ENCODE results near the gene RHCG.

RHCG gene

DNA sequence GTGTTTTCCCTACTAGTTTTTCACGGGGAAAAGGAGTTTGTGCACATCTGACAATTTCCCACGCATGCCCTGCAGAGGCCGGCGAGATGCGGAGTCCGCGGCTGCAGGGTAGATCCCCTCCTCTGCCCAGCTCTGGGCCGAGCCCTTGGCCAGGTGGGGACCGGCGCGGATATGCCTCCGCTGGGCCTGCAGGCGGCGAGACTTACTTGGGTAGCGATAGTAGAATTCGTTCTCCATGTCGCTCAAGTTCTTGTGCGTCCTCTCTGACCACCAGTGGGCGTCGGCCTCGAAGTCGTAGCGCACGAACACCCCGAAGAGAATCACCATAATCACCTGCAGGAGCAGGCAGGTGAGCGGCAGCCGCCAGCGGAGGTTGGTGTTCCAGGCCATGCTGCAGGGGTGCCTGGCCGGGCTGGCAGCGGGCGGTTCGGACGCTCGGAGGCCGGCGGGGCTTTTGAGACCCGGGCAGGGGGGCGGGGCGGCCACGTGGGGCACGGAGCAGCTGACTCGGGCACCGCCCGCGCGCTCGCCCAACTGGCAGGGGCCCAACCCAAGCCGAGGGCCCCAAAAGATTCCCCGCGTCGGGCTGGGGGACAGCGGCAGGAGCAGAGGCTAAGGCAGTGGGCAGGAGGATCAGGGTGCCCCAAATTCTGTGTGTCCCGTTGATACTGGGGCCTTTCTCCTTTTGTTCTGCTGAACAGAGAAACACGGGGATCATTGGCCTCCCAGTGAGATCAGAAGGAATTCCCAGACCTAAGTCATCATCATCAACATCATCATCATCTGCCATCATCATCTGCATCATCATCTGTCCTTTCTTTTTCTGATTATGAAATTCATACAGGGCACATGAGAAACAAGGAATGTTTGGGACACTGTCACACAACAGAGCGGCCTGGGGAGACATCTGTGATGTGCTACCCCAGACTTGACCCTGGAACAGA is at the start of gene RHCG:
RHCG (minus strand) TSS at position 429 of the 944 bp plus-strand sequence; CDS start at position 390, 39 bp downstream.
- TF ChIP-seq SP1 (IDR thresholded peaks at IDR 0.05) (no peak), TARDBP (IDR thresholded peaks at IDR 0.05) (no peak), SUZ12 (IDR thresholded peaks at IDR 0.05) (no peak), NFRKB (IDR thresholded peaks at IDR 0.05) (no peak), ARNT (IDR thresholded peaks at IDR 0.05) (no peak)
- ChIA-PET CTCF (no interaction called here), POLR2A (no interaction called here)
- no peak for DNase-seq (ENCODE audit: extremely low spot score)

DNA sequence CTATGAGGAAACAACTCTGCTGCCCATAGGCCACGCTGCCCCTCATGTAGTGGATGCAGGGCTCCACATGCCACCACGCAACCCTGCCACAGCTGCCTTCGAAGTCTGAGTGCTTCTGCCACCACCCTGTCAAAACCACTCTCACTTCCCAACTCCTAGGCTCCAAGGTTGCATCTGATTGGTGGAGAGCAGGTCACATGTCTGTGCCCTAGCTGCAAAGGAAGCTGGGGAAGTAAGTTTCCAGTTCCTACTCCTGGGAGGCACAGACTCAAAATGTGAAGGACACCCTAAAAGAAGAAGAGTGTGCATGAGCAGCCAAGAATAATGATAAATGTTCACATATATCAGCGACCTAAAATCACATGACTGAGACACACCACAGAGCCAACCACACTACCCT is 47.0 kb upstream of the RHCG start:
- DNase-seq (ENCODE audit: extremely low spot score) = no peak
- ChIA-PET CTCF (no interaction called here), POLR2A (no interaction called here)
- TF ChIP-seq TARDBP (IDR thresholded peaks at IDR 0.05) (no peak), SUZ12 (IDR thresholded peaks at IDR 0.05) (no peak), ARNT (IDR thresholded peaks at IDR 0.05) (no peak), NFRKB (IDR thresholded peaks at IDR 0.05) (no peak), CTBP1 (IDR thresholded peaks at IDR 0.05; ENCODE audit: borderline replicate concordance) (no peak), HDGF (IDR thresholded peaks at IDR 0.05; ENCODE audit: borderline replicate concordance) (no peak), L3MBTL2 (conservative IDR thresholded peaks at IDR 0.05) (no peak), FOXA1 (IDR thresholded peaks at IDR 0.05) (no peak), LEF1 (IDR thresholded peaks at IDR 0.05; ENCODE audit: borderline replicate concordance) (no peak), BHLHE40 (IDR thresholded peaks at IDR 0.05; ENCODE audit: borderline replicate concordance) (no peak), ELF4 (IDR thresholded peaks at IDR 0.05) (no peak), SP1 (IDR thresholded peaks at IDR 0.05) (no peak), FOXM1 (IDR thresholded peaks at IDR 0.05; ENCODE audit: borderline replicate concordance) (no peak), ZNF384 (IDR thresholded peaks at IDR 0.05) (no peak), FOXK2 (IDR thresholded peaks at IDR 0.05) (no peak)
- TF ChIP-seq, protein P1, sequence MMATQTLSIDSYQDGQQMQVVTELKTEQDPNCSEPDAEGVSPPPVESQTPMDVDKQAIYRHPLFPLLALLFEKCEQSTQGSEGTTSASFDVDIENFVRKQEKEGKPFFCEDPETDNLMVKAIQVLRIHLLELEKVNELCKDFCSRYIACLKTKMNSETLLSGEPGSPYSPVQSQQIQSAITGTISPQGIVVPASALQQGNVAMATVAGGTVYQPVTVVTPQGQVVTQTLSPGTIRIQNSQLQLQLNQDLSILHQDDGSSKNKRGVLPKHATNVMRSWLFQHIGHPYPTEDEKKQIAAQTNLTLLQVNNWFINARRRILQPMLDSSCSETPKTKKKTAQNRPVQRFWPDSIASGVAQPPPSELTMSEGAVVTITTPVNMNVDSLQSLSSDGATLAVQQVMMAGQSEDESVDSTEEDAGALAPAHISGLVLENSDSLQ (IDR thresholded peaks at IDR 0.05) = no peak

DNA sequence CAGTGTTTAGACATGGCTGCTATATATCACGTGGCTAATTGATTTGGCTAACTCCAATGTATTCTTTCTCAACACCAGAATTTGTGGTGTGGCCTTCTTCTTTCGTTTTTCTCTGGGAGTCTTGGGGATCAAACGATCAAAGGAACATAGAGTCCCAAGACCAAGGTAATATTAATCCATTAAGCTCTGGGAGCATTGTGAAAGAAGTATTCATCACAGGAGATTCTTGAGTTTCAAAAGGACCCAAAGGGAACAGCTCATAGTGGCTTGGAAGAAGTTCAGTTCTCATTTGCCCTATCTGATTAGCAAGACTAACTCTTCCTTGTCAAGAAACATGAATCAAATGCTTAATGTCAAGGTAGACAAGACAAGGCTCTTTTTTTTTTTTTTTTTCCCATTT is 46.0 kb upstream of the RHCG start:
- ChIA-PET POLR2A (interaction anchor here (0.6 kb wide), 1 partner anchor 1131 kb away, joined by 5 read pairs; no protein-coding TSS in a partner anchor), CTCF (interaction anchor here (0.8 to 1.0 kb wide), 2 partner anchors 38 to 184 kb away, joined by 3 to 7 read pairs; no protein-coding TSS in a partner anchor)
- TF ChIP-seq FOXM1 (IDR thresholded peaks at IDR 0.05; ENCODE audit: borderline replicate concordance) = no peak
- no peak for TF ChIP-seq NFRKB (IDR thresholded peaks at IDR 0.05)
- no peak for TF ChIP-seq L3MBTL2 (conservative IDR thresholded peaks at IDR 0.05)
- TF ChIP-seq CTBP1 (IDR thresholded peaks at IDR 0.05; ENCODE audit: borderline replicate concordance) = no peak
- no peak for TF ChIP-seq TARDBP (IDR thresholded peaks at IDR 0.05)
- TF ChIP-seq ELF4 (IDR thresholded peaks at IDR 0.05) = no peak
- no peak for TF ChIP-seq FOXA1 (IDR thresholded peaks at IDR 0.05)
- TF ChIP-seq FOXK2 (IDR thresholded peaks at IDR 0.05) = no peak
- TF ChIP-seq, protein P1 (IDR thresholded peaks at IDR 0.05) = no peak
- no peak for TF ChIP-seq ZNF384 (IDR thresholded peaks at IDR 0.05)
- TF ChIP-seq BHLHE40 (IDR thresholded peaks at IDR 0.05; ENCODE audit: borderline replicate concordance) = no peak
- no peak for TF ChIP-seq ARNT (IDR thresholded peaks at IDR 0.05)
- TF ChIP-seq SUZ12 (IDR thresholded peaks at IDR 0.05) = no peak
- no peak for DNase-seq (ENCODE audit: extremely low spot score)

GRCh38 chr15:89539027-89539426 is 42.6 kb upstream of the RHCG start:
- CTCF ChIA-PET = interaction anchor here (0.5 kb wide), 1 partner anchor 48 kb away, joined by 3 read pairs; no protein-coding TSS in a partner anchor
- POLR2A ChIA-PET = no interaction called here
- no peak for TF ChIP-seq FOXA1 (IDR thresholded peaks at IDR 0.05)
- no peak for TF ChIP-seq NFRKB (IDR thresholded peaks at IDR 0.05)
- TF ChIP-seq FOXM1 (IDR thresholded peaks at IDR 0.05; ENCODE audit: borderline replicate concordance) = no peak
- no peak for TF ChIP-seq BHLHE40 (IDR thresholded peaks at IDR 0.05; ENCODE audit: borderline replicate concordance)
- no peak for TF ChIP-seq ZNF384 (IDR thresholded peaks at IDR 0.05)
- no peak for DNase-seq (ENCODE audit: extremely low spot score)

- CTCF ChIA-PET = no interaction called here
- POLR2A ChIA-PET = no interaction called here
- TF ChIP-seq CTBP1 (IDR thresholded peaks at IDR 0.05; ENCODE audit: borderline replicate concordance) = no peak
- TF ChIP-seq, protein P1 (IDR thresholded peaks at IDR 0.05) = no peak
- DNase-seq (ENCODE audit: extremely low spot score) = no peak
Observed at GRCh38 chr15:89533861-89534544, 37.6 kb upstream of the RHCG start.
